Esophagus squamous epithelium (tissue), 5 donors: Measurements from ENCODE around the gene CYB5R3. TPM values are rescaled to one million over a fixed set of nuclear protein-coding genes. Genes with fewer than 3 reads are reported as not detected.

Source experiments
- DNase-seq: peaks from one replicate; lab custom pipeline; 2025; lab: John Stamatoyannopoulos, UW
- H3K27ac ChIP-seq, 4 donors: fragments of 200-600 bp; sonication (generic); one replicate each; pipeline ENCODE4 v1.5.1; 2016 to 2019; ENCODE audit warnings: mild to moderate bottlenecking in 1 of 4
- H3K27me3 ChIP-seq, 4 donors: fragments of 200-600 bp; sonication (generic); 1 replicate in 3 of 4; 2 replicates in 1 of 4; pipeline versions ENCODE4 v1.5.1 to v1.6.0; 2017 to 2021; ENCODE audit warnings: antibody characterized with exemption in 1 of 4
- H3K36me3 ChIP-seq, 3 donors: fragments of 200-600 bp; sonication (generic); one replicate each; pipeline ENCODE4 v1.5.1; 2016 to 2019
- H3K4me1 ChIP-seq, 3 donors: fragments of 200-600 bp; sonication (generic); one replicate each; pipeline ENCODE4 v1.5.1; 2017 to 2019
- H3K4me3 ChIP-seq, 4 donors: fragments of 200-600 bp; sonication (generic); 1 replicate in 3 of 4; 2 replicates in 1 of 4; pipeline ENCODE4 v1.5.1; 2016 to 2019; ENCODE audit warnings: mild to moderate bottlenecking in 2 of 4, moderate library complexity in 1 of 4
- H3K9me3 ChIP-seq, 3 donors: fragments of 200-600 bp; sonication (generic); one replicate each; pipeline ENCODE4 v1.5.1; 2016 to 2019
- CTCF ChIP-seq, 6 experiments: fragments of 450-650 bp in 4 of 6; fragments of 200-600 bp in 2 of 6; sonication (generic) in 2 of 6; IDR thresholded peaks; one replicate each; pipeline ENCODE4 v1.5.1; 2016 to 2019; ENCODE audit warnings: antibody characterized with exemption in 6 of 6, mild to moderate bottlenecking in 4 of 6, moderate library complexity in 4 of 6
- POLR2A ChIP-seq, 4 donors: fragments of 450-650 bp; IDR thresholded peaks; one replicate each; pipeline ENCODE4 v1.6.1; 2017; ENCODE audit warnings: antibody characterized with exemption in 4 of 4, mild to moderate bottlenecking in 4 of 4, moderate library complexity in 3 of 4
- WGBS, 2 donors: methylation state at CpG; one replicate each; pipeline ENCODE4 v1.1.5; 2018; 5-methylcytosine and 5-hydroxymethylcytosine counted together
- intact Hi-C: fragments of 100-400 bp; cut with DNase I; formaldehyde crosslinking; loops from one replicate; pipeline ENCODE4 v1.15.0; 2022
- total RNA-seq, 4 donors: library from RNA; depleted of rRNA; stranded (reverse); fragments of >200 nt; gene quantifications; one replicate each; pipeline ENCODE4 v1.1.0, GENCODE V29; 2016
- donor health status: DM: yes; HTN: yes; CAD: no.

The CYB5R3 gene
- total RNA-seq, 4 donors from 2014 or later, result 49.5 to 81.6 (median 71.7) TPM

- no peaks in the 10 kb centered on the region for H3K27me3 ChIP-seq
- no peak overlapping the region for H3K4me3 ChIP-seq
- WGBS, 2 donors, result 60 to 97% methylated on average over 1 to 6 of the region's 28 CpGs
- peaks cover 45 to 100% (median 67%) of the 10 kb centered on the region in 3 donors for H3K36me3 ChIP-seq
- DNase-seq, result no peak
- TF ChIP-seq CTCF (IDR thresholded peaks at IDR 0.05), result no peak
- TF ChIP-seq POLR2A (IDR thresholded peaks at IDR 0.05), result no peak
- intact Hi-C loops, result no loop called here
- peaks cover 0 to 33% (median 17%) of the 10 kb centered on the region in 3 donors for H3K4me1 ChIP-seq
- no peaks in the 10 kb centered on the region for H3K9me3 ChIP-seq
- no peak overlapping the region for H3K27ac ChIP-seq
Observed at GRCh38 chr22:42630901-42631602, 18.1 kb downstream of the CYB5R3 start.

GRCh38 chr22:42630211-42630610 is 19.0 kb downstream of the CYB5R3 start:
- intact Hi-C loops, result no loop called here
- Histone ChIP-seq H3K27me3 (no peaks in the 10 kb centered on the region), H3K27ac (no peak overlapping the region), H3K4me3 (no peak overlapping the region), H3K36me3 (peaks cover 45 to 100% (median 74%) of the 10 kb centered on the region in 3 donors), H3K9me3 (no peaks in the 10 kb centered on the region), H3K4me1 (peaks cover 0 to 25% (median 8%) of the 10 kb centered on the region in 3 donors)
- no peak for DNase-seq
- 96 to 100% methylated on average over 1 to 12 of the region's 18 CpGs for WGBS, 2 donors
- TF ChIP-seq CTCF (IDR thresholded peaks at IDR 0.05), result no peak
- TF ChIP-seq POLR2A (IDR thresholded peaks at IDR 0.05), result no peak

DNA sequence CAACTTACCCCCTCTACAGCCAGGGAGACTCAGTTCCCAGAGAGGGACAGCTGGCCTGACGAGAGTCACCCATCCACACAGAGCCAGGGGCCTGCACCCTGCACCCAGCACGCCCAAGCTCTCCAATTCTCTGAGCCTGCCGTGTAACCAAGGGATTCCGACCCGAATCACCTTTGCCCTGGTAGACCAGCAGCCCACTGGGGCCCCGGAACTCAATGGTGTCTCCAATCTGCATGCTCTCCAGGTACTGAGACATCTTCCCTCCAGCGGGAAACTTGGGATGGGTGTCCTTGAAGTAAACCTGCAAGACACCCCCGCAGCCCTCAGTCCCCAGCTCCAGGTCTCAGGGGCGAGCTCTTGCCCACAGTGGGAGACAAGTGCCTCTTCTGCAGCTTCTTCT is 21.2 kb downstream of the CYB5R3 start:
- Histone ChIP-seq H3K27me3 (no peaks in the 10 kb centered on the region), H3K9me3 (no peaks in the 10 kb centered on the region), H3K4me1 (peaks cover 4 to 34% (median 9%) of the 10 kb centered on the region in 3 donors), H3K36me3 (peaks cover 49 to 100% (median 79%) of the 10 kb centered on the region in 3 donors), H3K4me3 (no peak overlapping the region), H3K27ac (no peak overlapping the region)
- TF ChIP-seq POLR2A (IDR thresholded peaks at IDR 0.05), result no peak
- TF ChIP-seq CTCF (IDR thresholded peaks at IDR 0.05), result no peak
- no peak for DNase-seq
- intact Hi-C loops, result no loop called here
- 80 to 83% methylated on average over 1 of the region's 9 CpGs for WGBS, 2 donors

GRCh38 chr22:42626951-42627625 is 22.1 kb downstream of the CYB5R3 start:
- Histone ChIP-seq H3K36me3 (peaks cover 56 to 100% (median 71%) of the 10 kb centered on the region in 3 donors), H3K4me3 (no peak overlapping the region), H3K9me3 (no peaks in the 10 kb centered on the region), H3K27ac (no peak overlapping the region), H3K4me1 (peaks cover 7 to 37% (median 13%) of the 10 kb centered on the region in 3 donors), H3K27me3 (no peaks in the 10 kb centered on the region)
- WGBS, 2 donors, result 90 to 100% methylated on average over 2 to 3 of the region's 25 CpGs
- intact Hi-C loops, result no loop called here
- no peak for DNase-seq
- TF ChIP-seq POLR2A (IDR thresholded peaks at IDR 0.05), result no peak
- TF ChIP-seq CTCF (IDR thresholded peaks at IDR 0.05), result no peak

- Histone ChIP-seq H3K27me3 (no peaks in the 10 kb centered on the region), H3K4me3 (no peak overlapping the region), H3K9me3 (no peaks in the 10 kb centered on the region), H3K36me3 (peaks cover 55 to 93% (median 69%) of the 10 kb centered on the region in 3 donors), H3K27ac (no peak overlapping the region), H3K4me1 (peaks cover 13 to 37% (median 17%) of the 10 kb centered on the region in 3 donors)
- 86 to 97% methylated on average over 5 to 6 of the region's 7 CpGs for WGBS, 2 donors
- no peak for TF ChIP-seq POLR2A (IDR thresholded peaks at IDR 0.05)
- no peak for TF ChIP-seq CTCF (IDR thresholded peaks at IDR 0.05)
- intact Hi-C loops, result no loop called here
- DNase-seq, result no peak
Observed at GRCh38 chr22:42626431-42626830, 22.8 kb downstream of the CYB5R3 start.
